Body of pancreas (tissue), 4 donors: ENCODE measurements around the gene GGT6. TPM values are rescaled to one million over a fixed set of nuclear protein-coding genes. Genes with fewer than 3 reads are reported as not detected.
A peak's percentile ranks its signal among the peaks of the same experiment; 100 is the strongest.

Experiments
- ATAC-seq: fragments of 150-250 bp; one replicate; pipeline ENCODE4 v1.9.1; 2016
- DNase-seq, 4 donors: peaks; one replicate each; pipeline ENCODE4 v3.0.0-alpha.2; 2019
- H3K27ac ChIP-seq, 4 donors: fragments of 200-600 bp; sonication (generic); 1 replicate in 3 of 4; 2 replicates in 1 of 4; pipeline versions ENCODE4 v1.5.1 to v1.6.1; 2016 to 2019; ENCODE audit warnings: mild to moderate bottlenecking in 1 of 4, mixed read lengths in 1 of 4, moderate library complexity in 1 of 4
- H3K27me3 ChIP-seq, 2 donors: fragments of 200-600 bp; sonication (generic); one replicate each; pipeline ENCODE4 v1.6.0; 2016; ENCODE audit warnings: mild to moderate bottlenecking in 1 of 2
- H3K36me3 ChIP-seq, 2 donors: fragments of 200-600 bp; sonication (generic); replicated peaks in 1 of 2; 2 replicates each; pipeline ENCODE4 v1.5.1; 2016; ENCODE audit warnings: low read depth in 2 of 2; ENCODE audit not compliant: insufficient read depth in 1 of 2
- H3K4me1 ChIP-seq: fragments of 200-600 bp; sonication (generic); one replicate; pipeline ENCODE4 v1.6.0; 2016
- H3K4me3 ChIP-seq, 2 donors: fragments of 200-600 bp; sonication (generic); 1 replicate in 1 of 2; 2 replicates in 1 of 2; pipeline ENCODE4 v1.5.1; 2016 to 2019
- H3K9me3 ChIP-seq, 3 donors: fragments of 200-600 bp; sonication (generic); 1 replicate in 2 of 3; 2 replicates in 1 of 3; pipeline ENCODE4 v1.5.1; 2016
- POLR2A ChIP-seq, 3 donors: fragments of 450-650 bp; IDR thresholded peaks; one replicate each; pipeline ENCODE4 v1.6.1; 2016; ENCODE audit warnings: antibody characterized with exemption in 3 of 3, mild to moderate bottlenecking in 2 of 3
- WGBS, 2 donors: methylation state at CpG; one replicate each; pipeline ENCODE4 v1.1.5; 2017; 5-methylcytosine and 5-hydroxymethylcytosine counted together
- intact Hi-C: fragments of 100-400 bp; cut with DNase I; formaldehyde crosslinking; loops from one replicate; pipeline ENCODE4 v1.15.1; 2023
- total RNA-seq, 2 donors: library from RNA; depleted of rRNA; stranded (reverse); fragments of >200 nt; gene quantifications; one replicate each; pipeline ENCODE4 v1.1.0, GENCODE V29; 2016
- TF ChIP-seq, protein P1 (sequence below), 7 experiments: fragments of 450-650 bp in 4 of 7; fragments of 200-600 bp in 3 of 7; sonication (generic) in 3 of 7; IDR thresholded peaks; one replicate each; pipeline ENCODE4 v1.5.1; 2016 to 2019; ENCODE audit warnings: antibody characterized with exemption in 7 of 7

GGT6 gene
- total RNA-seq, 2 donors from 2014 or later = 29.3 to 85.7 TPM

DNA sequence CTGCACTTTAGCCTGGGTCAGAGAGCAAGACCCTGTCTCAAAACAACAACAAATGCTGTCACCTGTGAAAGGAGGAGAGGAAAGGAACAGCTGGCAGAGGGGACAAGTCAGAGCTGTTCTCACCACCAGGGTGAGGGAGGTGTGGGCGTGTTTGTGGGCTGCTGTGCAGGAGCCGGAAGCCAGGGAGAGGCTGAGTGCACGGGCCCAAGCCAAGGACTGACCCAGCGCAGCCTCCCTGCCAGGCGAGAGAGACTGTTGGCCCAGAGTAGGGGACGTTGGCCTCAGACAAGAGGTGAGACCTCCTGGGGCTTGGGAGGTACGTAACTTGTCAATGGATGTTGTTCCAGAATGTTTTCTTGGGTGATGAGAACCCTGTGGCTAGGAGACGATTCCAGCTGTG, 51.0 kb downstream of the GGT6 start:
- 42 to 64% methylated on average over 8 of the region's 8 CpGs for WGBS, 2 donors

DNA sequence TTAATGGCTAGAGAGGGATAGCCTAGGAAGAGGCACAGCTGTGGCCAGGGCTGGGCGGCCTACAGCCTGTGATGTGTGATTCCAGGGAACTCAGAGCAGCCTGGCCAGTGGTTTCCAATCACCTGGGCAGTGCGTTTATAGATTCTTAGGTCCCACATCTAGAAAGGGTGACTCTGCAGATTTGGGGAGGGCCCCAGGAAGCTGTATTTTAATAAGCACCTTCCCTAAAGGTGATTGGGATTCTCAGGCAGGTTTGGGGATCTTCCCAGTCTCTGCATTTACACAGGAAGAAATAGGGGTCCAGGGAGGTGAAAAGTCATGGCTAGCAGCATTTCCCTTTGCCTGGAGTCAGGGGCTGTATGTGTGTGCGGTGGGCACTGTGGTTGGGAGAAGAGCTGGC, 52.2 kb downstream of the GGT6 start:
- no peaks in the 10 kb centered on the region for H3K9me3 ChIP-seq
- H3K4me1 ChIP-seq = peaks cover 84% of the 10 kb centered on the region
- peak overlapping the region in 3 of 4 donors; percentile 65 to 83 (median 78) for H3K27ac ChIP-seq
- WGBS, 2 donors = 87 to 97% methylated on average over 2 to 3 of the region's 3 CpGs
- DNase-seq (no peak), ATAC-seq (no peak)
- no peaks in the 10 kb centered on the region for H3K36me3 ChIP-seq
- H3K27me3 ChIP-seq = no peaks in the 10 kb centered on the region
- no peak overlapping the region for H3K4me3 ChIP-seq
- TF ChIP-seq POLR2A (IDR thresholded peaks at IDR 0.05) = no peak
- TF ChIP-seq, protein P1, sequence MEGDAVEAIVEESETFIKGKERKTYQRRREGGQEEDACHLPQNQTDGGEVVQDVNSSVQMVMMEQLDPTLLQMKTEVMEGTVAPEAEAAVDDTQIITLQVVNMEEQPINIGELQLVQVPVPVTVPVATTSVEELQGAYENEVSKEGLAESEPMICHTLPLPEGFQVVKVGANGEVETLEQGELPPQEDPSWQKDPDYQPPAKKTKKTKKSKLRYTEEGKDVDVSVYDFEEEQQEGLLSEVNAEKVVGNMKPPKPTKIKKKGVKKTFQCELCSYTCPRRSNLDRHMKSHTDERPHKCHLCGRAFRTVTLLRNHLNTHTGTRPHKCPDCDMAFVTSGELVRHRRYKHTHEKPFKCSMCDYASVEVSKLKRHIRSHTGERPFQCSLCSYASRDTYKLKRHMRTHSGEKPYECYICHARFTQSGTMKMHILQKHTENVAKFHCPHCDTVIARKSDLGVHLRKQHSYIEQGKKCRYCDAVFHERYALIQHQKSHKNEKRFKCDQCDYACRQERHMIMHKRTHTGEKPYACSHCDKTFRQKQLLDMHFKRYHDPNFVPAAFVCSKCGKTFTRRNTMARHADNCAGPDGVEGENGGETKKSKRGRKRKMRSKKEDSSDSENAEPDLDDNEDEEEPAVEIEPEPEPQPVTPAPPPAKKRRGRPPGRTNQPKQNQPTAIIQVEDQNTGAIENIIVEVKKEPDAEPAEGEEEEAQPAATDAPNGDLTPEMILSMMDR (IDR thresholded peaks at IDR 0.05) = no peak
- intact Hi-C loops = no loop called here

More for the DNA sequence above, 51.0 kb downstream of the GGT6 start:
- no peak overlapping the region for H3K4me3 ChIP-seq
- peak overlapping the region; percentile 34 to 83 (median 72) for H3K27ac ChIP-seq
- intact Hi-C loops = no loop called here
- DNase-seq = peak; percentile 44 to 66 (median 59)
- peak; percentile 50 for ATAC-seq
- H3K36me3 ChIP-seq = no peaks in the 10 kb centered on the region
- TF ChIP-seq POLR2A (IDR thresholded peaks at IDR 0.05) = no peak
- TF ChIP-seq, protein P1 (IDR thresholded peaks at IDR 0.05) = peak in 4 of 7 experiments; percentile 24 to 36 (median 29)
- H3K27me3 ChIP-seq = no peaks in the 10 kb centered on the region
- H3K4me1 ChIP-seq = peaks cover 88% of the 10 kb centered on the region
- H3K9me3 ChIP-seq = no peaks in the 10 kb centered on the region

DNA sequence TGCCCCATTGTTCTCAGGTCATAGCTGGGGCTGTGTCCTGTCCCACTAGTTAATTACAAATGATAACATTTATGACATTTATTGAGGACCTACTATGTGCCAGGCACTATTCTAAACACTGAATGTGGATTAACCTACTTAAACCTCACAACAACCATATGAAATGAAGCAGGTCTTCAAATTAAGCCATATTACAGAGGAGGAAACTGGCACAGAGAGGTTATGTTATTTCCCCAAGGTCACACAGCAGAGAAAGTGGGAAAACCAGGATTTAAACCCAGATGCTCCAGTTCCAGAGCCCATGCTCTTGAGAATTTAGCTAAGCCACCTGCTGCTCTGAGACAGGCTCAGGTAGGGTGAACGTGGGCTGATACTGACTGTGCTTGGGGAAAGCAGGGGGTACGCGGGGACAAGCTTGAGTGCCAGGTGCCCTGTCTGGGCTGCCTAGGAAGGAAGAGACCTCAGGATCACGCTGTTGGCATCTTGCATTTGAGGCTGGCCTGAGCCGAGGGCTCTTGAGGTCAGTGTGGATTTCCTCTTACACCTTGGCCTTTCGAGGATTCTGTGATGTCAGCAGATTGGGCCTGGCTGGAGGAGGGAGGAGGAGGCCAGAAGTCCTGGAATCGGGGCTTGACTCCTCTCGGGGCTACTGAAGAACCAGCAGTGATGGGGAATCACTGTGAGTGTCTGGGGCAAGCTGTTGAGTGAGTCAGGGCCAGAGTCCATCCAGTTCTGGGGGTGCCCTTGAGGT, 52.8 kb downstream of the GGT6 start:
- Histone ChIP-seq H3K27me3 (no peaks in the 10 kb centered on the region), H3K9me3 (no peaks in the 10 kb centered on the region), H3K36me3 (no peaks in the 10 kb centered on the region), H3K4me1 (peaks cover 84% of the 10 kb centered on the region), H3K4me3 (no peak overlapping the region), H3K27ac (peak overlapping the region in 3 of 4 donors; percentile 15 to 78 (median 33))
- intact Hi-C loops = no loop called here
- TF ChIP-seq, protein P1 (IDR thresholded peaks at IDR 0.05) = no peak
- TF ChIP-seq POLR2A (IDR thresholded peaks at IDR 0.05) = no peak
- WGBS, 2 donors = 74 to 83% methylated on average over 6 to 8 of the region's 8 CpGs
- ATAC-seq (no peak), DNase-seq (no peak)

Other genes starting within 250 kb of the GGT6 start
- 10 to 100 TPM; 26.7 to 29.3 TPM for gene UBE2G1, start 193.9 kb downstream of the GGT6 start, total RNA-seq
- not detected for gene SPNS3, start 126.6 kb downstream of the GGT6 start, total RNA-seq
- gene SPNS2, start 61.7 kb downstream of the GGT6 start, total RNA-seq = 10 to 100 TPM; 19.2 to 58.0 TPM
- gene MYBBP1A, start 5.2 kb downstream of the GGT6 start, total RNA-seq = 100 to 1,000 TPM in 1 of 2 donors, 10 to 100 TPM in 1; 37.9 to 105 TPM
- gene SMTNL2, start 24.0 kb upstream of the GGT6 start, total RNA-seq = under 1 TPM; 0.33 to 0.78 TPM
- not detected for gene ALOX15, start 81.1 kb upstream of the GGT6 start, total RNA-seq
- 10 to 100 TPM; 18.9 to 39.9 TPM for gene PELP1, start 143.6 kb upstream of the GGT6 start, total RNA-seq
- 10 to 100 TPM; 12.5 to 13.2 TPM for gene ARRB2, start 150.1 kb upstream of the GGT6 start, total RNA-seq
- gene MED11, start 170.9 kb upstream of the GGT6 start, total RNA-seq = 10 to 100 TPM; 20.8 to 23.3 TPM
- gene ZMYND15, start 179.3 kb upstream of the GGT6 start, total RNA-seq = 1 to 10 TPM in 1 of 2 donors, under 1 TPM in 1; 0.52 to 2.3 TPM
- 10 to 100 TPM in 1 of 2 donors, 1 to 10 TPM in 1; 3.6 to 27.5 TPM for gene CXCL16, start 179.4 kb upstream of the GGT6 start, total RNA-seq
- 1 to 10 TPM; 1.8 to 2.0 TPM for gene TM4SF5, start 211.3 kb upstream of the GGT6 start, total RNA-seq
- not detected for gene VMO1, start 225.8 kb upstream of the GGT6 start, total RNA-seq
- gene GLTPD2, start 228.4 kb upstream of the GGT6 start, total RNA-seq = not detected
- gene PSMB6, start 235.6 kb upstream of the GGT6 start, total RNA-seq = 10 to 100 TPM; 41.5 to 89.0 TPM
- gene PLD2, start 246.6 kb upstream of the GGT6 start, total RNA-seq = 10 to 100 TPM; 25.7 to 41.5 TPM